ENCODE data around the gene POLA2.

POLA2 gene

GRCh38 chr11:65341856-65342255 is 80.1 kb downstream of the POLA2 start:
- DNase-seq: no peak

Measured in stimulated activated naive CD4-positive, alpha-beta T cell treated with Interleukin-2 at 50 U/mL for 16 hours (primary cell).